Occipital lobe (tissue), 2 donors: ENCODE measurements around the gene CACNG1. TPM values are rescaled to one million over a fixed set of nuclear protein-coding genes. Genes with fewer than 3 reads are reported as not detected.
"Not testable (repeated sequence)": the region's sequence is repeated elsewhere in the genome, so short reads cannot be mapped to it uniquely, and the experiment has no call there.

ENCODE experiments used
- DNase-seq: peaks from one replicate; lab custom pipeline; 2025; lab: John Stamatoyannopoulos, UW
- total RNA-seq: library from RNA; depleted of rRNA; stranded (reverse); fragments of >200 nt; gene quantifications from one replicate; pipeline ENCODE4 v1.2.3, GENCODE V29; 2014

Gene CACNG1
- total RNA-seq, 1 donor from 2014 or later = 0.47 TPM

DNA sequence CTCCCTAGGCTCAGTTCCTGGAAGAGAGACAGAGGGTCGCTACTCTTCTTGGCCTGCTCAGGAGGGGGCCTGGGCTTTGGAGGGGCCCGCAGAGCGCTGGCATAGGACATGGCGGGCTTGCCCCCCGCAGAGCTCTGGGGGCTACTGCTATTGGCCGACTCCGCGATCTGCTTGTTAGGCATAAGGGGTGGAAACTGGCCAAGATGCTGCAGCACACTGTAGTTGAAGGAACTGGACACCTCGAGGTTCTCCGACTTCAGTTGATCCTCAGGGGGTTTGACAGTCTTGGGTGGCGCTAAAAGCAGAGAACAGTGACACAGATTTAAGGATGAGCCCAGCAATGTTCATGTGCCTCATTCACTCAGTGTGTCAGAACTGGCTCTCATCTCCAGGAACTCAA, 33.9 kb downstream of the CACNG1 start:
- DNase-seq = no peak

GRCh38 chr17:67079491-67079890, 35.1 kb downstream of the CACNG1 start:
- no peak for DNase-seq

- DNase-seq = no peak
Observed at GRCh38 chr17:67080804-67081203, 36.5 kb downstream of the CACNG1 start.

DNA sequence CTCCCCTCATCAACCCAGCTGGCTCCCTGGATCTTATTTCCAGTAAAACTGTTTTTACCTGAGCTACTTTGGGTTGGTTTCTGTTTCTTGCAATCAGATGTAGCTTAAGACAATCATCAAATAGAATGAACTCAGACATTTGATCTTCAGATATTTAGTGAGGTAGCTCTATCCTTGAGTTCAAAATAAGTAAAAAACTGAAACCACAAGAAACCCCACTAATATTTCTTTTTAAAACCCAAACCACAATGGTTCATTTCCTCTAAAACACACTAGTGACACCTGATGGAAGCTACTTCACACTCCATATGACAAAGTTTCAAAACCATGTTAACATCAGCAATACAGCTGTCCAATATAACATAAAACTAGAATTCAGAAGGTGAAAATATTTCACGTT, 37.8 kb downstream of the CACNG1 start:
- DNase-seq = no peak

- DNase-seq = no peak
Observed at GRCh38 chr17:67085406-67085805, 41.1 kb downstream of the CACNG1 start.

DNA sequence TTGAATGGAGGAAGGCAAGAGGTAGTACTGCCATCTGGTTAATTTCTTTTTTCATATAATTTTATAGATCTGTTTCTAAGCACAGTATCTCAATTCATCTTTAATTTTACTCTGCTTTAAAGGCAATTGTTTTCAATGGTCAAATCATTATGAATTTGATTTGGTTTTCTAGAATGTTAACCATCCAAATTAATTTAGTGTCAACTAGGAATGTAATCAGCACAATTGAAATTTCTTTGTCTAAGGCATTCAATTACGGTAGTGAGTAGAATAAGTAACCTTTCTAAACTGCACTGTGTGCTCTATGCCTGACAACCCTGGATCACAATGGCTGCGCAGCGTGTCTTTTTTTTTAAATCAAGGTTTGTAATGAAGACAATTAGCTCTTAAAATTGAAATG, 44.3 kb downstream of the CACNG1 start:
- DNase-seq = no peak

GRCh38 chr17:67090341-67090740, 46.0 kb downstream of the CACNG1 start:
- no peak for DNase-seq

GRCh38 chr17:67092291-67092690, 47.9 kb downstream of the CACNG1 start:
- no peak for DNase-seq

GRCh38 chr17:67092710-67093109, 48.4 kb downstream of the CACNG1 start:
- not testable (repeated sequence) for DNase-seq

DNA sequence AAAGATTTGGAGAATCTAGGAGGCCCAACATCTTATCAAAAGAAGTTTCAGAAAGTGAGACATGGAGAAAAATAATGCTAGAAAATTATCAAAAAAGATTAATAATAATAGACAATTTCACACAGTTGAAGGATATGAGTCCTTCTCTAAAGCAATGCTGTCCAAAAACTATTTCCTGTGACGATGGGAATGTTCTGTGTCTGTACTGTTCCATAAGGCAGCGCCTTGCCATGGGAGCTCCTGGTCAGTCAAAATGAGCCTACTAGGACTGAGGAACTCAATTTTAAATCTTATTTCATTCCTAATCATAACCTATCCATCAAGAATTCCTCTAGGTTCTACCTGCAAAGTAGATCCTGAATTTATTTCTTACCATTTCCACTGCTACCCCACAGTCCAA, 49.0 kb downstream of the CACNG1 start:
- no peak for DNase-seq

DNA sequence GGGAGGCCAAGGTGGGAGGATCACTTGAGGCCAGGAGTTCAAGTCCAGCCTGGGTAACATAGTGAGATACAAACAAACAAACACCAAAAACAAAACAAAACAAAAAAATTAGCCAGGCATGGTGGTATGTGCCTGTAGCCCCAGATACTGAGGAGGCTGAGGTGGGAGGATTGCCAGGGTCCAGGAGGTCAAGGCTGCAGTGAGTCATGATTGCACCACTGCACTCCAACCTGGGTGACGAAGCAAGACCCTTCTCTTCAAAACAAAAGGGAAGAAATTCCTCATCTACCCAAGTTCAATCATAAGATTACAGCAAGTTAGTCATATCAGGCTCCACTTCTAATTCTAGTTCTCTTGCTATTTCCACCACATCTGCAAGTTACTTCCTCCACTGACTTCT, 50.9 kb downstream of the CACNG1 start:
- DNase-seq = not testable (repeated sequence)

GRCh38 chr17:67095803-67096202, 51.4 kb downstream of the CACNG1 start:
- DNase-seq = no peak

DNA sequence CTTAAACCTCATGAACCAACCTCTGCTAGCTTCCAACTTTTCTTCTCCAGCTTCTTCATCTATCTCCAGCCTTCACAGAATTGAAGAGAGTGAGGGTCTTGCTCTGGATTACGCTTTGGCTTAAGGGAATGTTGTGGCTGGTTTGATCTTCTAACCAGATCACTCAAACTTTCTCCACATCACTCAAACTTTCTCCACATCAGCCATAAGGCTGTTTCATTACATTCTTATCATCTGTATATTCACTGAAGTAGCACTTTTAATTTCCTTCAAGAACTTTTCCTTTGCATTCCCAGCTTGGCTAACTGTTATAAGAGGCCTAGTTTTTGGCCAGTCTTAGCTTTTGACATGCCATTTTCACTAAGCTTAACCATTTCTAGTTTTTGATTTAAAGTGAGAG, 52.3 kb downstream of the CACNG1 start:
- DNase-seq = no peak

DNA sequence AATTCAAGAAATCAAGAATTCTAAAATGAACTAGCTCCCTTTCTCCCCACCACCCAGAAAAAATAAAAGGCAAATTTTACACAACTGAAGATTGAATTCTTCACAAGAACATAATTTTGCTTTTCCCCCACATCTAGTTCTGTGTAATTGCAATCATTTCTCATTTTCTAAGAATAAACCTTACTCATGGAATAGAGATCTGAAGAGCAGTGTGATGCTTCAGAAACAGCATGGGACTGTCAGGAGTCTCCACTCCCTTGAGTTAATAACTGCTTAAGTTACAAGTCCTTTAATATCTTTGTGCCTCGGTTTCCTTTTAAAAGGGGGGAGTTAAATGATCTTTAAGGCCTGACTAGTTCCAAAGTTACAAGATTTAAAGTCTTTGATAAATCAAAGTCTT, 53.7 kb downstream of the CACNG1 start:
- DNase-seq = no peak

DNA sequence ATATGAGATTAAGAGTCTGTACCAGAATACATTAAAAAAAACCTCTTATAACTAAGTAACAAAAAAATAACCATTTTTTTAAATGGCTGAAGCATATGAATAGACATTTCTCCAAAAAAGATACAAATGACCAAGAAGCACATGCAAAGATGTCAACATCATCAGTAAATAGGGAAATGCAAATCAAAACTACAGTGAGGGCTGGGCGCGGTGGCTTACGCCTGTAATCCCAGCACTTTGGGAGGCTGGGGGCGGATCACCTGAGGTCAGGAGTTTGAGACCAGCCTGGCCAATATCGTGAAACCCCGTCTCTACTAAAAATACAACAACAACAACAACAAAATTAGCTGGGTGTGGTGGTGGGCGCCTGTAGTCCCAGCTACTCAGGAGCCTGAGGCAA, 60.3 kb downstream of the CACNG1 start:
- not testable (repeated sequence) for DNase-seq

DNA sequence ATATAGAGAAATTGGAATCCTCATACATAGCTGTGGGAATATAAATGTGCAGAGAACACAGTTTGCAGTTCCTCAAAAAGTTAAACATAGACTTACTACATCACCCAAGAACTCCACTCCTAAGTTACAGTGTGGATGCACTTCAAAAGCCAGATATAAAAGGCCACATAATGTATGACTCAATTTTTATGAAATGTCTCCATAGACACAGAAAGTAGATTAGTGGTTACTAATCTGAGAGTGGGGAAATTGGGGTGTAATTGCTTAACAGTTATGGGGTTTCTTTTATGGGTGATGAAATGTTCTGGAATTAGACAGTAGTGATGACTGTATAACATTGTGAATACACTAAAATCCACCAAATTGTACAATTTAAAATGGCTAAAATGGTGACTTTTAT, 60.9 kb downstream of the CACNG1 start:
- no peak for DNase-seq

Other genes starting within 250 kb of the CACNG1 start
- 0.31 TPM for gene CACNG5, start 209.4 kb upstream of the CACNG1 start, total RNA-seq
- gene CACNG4, start 79.8 kb upstream of the CACNG1 start, total RNA-seq = 44.5 TPM
- gene HELZ, start 200.6 kb downstream of the CACNG1 start, total RNA-seq = 58.0 TPM